Activated CD4-positive, alpha-beta T cell treated with anti-CD3 and anti-CD28 coated beads, Interleukin-2, amount 50 U/mL, for 4 hours (primary cell): ENCODE results near the gene SHISAL2A.

Experiments
- DNase-seq, 2 experiments: peaks; one replicate each; pipeline ENCODE4 v3.0.0-alpha.2; 2020

Gene SHISAL2A

GRCh38 chr1:52623812-52624211 lies 9.2 kb upstream of the SHISAL2A start:
- no peak for DNase-seq

- DNase-seq: no peak
Observed at GRCh38 chr1:52627028-52627427, 5.9 kb upstream of the SHISAL2A start.

GRCh38 chr1:52628614-52629324 lies 4.2 kb upstream of the SHISAL2A start:
- no peak for DNase-seq

GRCh38 chr1:52629325-52629643 lies 3.7 kb upstream of the SHISAL2A start:
- no peak for DNase-seq

GRCh38 chr1:52629667-52630066 lies 3.3 kb upstream of the SHISAL2A start:
- DNase-seq: no peak

- DNase-seq: no peak
Observed at GRCh38 chr1:52631759-52632331, 1.1 kb upstream of the SHISAL2A start.

- peak; percentile 12 to 17 for DNase-seq
Observed at GRCh38 chr1:52633291-52633754, 355 bp downstream of the SHISAL2A start.

- no peak for DNase-seq
Observed at GRCh38 chr1:52634111-52634510, 1.1 kb downstream of the SHISAL2A start.

GRCh38 chr1:52635321-52636089 lies 2.5 kb downstream of the SHISAL2A start:
- DNase-seq: no peak

- DNase-seq: peak; percentile 67 to 70
Observed at GRCh38 chr1:52636721-52637695, 4.0 kb downstream of the SHISAL2A start.

- DNase-seq: no peak
Observed at GRCh38 chr1:52637946-52638345, 5.0 kb downstream of the SHISAL2A start.

GRCh38 chr1:52640697-52641096 lies 7.7 kb downstream of the SHISAL2A start:
- no peak for DNase-seq

GRCh38 chr1:52641307-52641706 lies 8.3 kb downstream of the SHISAL2A start:
- no peak for DNase-seq

GRCh38 chr1:52645261-52645660 lies 12.3 kb downstream of the SHISAL2A start:
- no peak for DNase-seq

GRCh38 chr1:52651904-52652303 lies 18.9 kb downstream of the SHISAL2A start:
- DNase-seq: no peak

GRCh38 chr1:52653207-52653849 lies 20.4 kb downstream of the SHISAL2A start:
- no peak for DNase-seq

- no peak for DNase-seq
Observed at GRCh38 chr1:52654063-52654462, 21.1 kb downstream of the SHISAL2A start.

- DNase-seq: no peak
Observed at GRCh38 chr1:52657702-52658101, 24.7 kb downstream of the SHISAL2A start.

GRCh38 chr1:52658795-52659194 lies 25.8 kb downstream of the SHISAL2A start:
- no peak for DNase-seq

- DNase-seq: no peak
Observed at GRCh38 chr1:52659356-52659755, 26.4 kb downstream of the SHISAL2A start.

GRCh38 chr1:52659851-52660596 lies 27.1 kb downstream of the SHISAL2A start:
- DNase-seq: no peak

- no peak for DNase-seq
Observed at GRCh38 chr1:52660807-52661206, 27.8 kb downstream of the SHISAL2A start.
